Type B pancreatic cell (in vitro differentiated cells): ENCODE results near the gene ZAR1. TPM values are rescaled to one million over a fixed set of nuclear protein-coding genes. Genes with fewer than 3 reads are reported as not detected.

Source experiments
- DNase-seq: peaks from one replicate; pipeline ENCODE4 v3.0.0; 2021; ENCODE audit warnings: mixed read lengths; ENCODE audit not compliant: unreplicated experiment; ENCODE audit errors: extremely low spot score
- H3K27ac Mint-ChIP-seq: 2 replicates; pipeline ENCODE4 v1.8.0; 2021; ENCODE audit warnings: mild to moderate bottlenecking, mixed read lengths
- H3K27me3 Mint-ChIP-seq: 2 replicates; pipeline ENCODE4 v1.8.0; 2021; ENCODE audit warnings: mixed read lengths
- H3K36me3 Mint-ChIP-seq: 2 replicates; pipeline ENCODE4 v1.8.0; 2021; ENCODE audit warnings: mixed read lengths
- H3K4me1 Mint-ChIP-seq: one replicate; pipeline ENCODE4 v1.8.0; 2021; ENCODE audit warnings: mixed read lengths; ENCODE audit not compliant: unreplicated experiment
- H3K4me3 Mint-ChIP-seq: 2 replicates; pipeline ENCODE4 v1.8.0; 2021; ENCODE audit warnings: mild to moderate bottlenecking, mixed read lengths
- H3K9me3 Mint-ChIP-seq: 2 replicates; pipeline ENCODE4 v1.8.0; 2021; ENCODE audit warnings: mixed read lengths
- total RNA-seq: library from RNA; stranded (reverse); gene quantifications from 2 replicates; pipeline ENCODE4 v1.2.1, GENCODE V29; 2021; ENCODE audit warnings: low replicate concordance
- TF ChIP-seq, protein P1 (sequence below): fragments of 200-600 bp; sonication (generic); conservative IDR thresholded peaks from 2 replicates; pipeline ENCODE4 v1.5.0; 2021; ENCODE audit warnings: antibody characterized with exemption, mild to moderate bottlenecking

ZAR1 gene
- total RNA-seq, 1 donor from 2014 or later, result not detected

DNA sequence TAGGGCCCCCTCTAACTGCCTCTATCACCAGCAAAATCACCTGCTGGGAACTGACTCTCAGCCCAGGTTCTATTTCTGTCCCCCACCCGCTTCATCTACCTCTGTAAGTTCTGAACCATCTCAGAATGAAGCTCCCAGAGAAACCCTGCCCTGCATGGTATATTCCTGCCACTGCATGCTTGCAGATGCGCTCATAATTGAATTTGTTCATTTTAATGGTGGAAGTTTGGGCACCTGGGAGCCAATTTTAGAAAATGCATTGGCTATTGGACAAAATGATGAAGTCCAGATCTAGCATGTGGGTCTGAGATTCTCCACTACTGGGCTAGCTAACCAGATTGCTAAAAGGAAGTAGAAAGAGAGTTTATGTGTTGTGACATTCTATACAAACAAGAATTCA, 35.5 kb upstream of the ZAR1 start:
- Mint-ChIP-seq H3K4me3 (no peak overlapping the region), H3K27ac (no peak overlapping the region), H3K4me1 (no peaks in the 10 kb centered on the region), H3K36me3 (no peaks in the 10 kb centered on the region), H3K27me3 (no peaks in the 10 kb centered on the region), H3K9me3 (peaks cover 5% of the 10 kb centered on the region)
- DNase-seq, result no peak
- TF ChIP-seq, protein P1, sequence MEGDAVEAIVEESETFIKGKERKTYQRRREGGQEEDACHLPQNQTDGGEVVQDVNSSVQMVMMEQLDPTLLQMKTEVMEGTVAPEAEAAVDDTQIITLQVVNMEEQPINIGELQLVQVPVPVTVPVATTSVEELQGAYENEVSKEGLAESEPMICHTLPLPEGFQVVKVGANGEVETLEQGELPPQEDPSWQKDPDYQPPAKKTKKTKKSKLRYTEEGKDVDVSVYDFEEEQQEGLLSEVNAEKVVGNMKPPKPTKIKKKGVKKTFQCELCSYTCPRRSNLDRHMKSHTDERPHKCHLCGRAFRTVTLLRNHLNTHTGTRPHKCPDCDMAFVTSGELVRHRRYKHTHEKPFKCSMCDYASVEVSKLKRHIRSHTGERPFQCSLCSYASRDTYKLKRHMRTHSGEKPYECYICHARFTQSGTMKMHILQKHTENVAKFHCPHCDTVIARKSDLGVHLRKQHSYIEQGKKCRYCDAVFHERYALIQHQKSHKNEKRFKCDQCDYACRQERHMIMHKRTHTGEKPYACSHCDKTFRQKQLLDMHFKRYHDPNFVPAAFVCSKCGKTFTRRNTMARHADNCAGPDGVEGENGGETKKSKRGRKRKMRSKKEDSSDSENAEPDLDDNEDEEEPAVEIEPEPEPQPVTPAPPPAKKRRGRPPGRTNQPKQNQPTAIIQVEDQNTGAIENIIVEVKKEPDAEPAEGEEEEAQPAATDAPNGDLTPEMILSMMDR, result no peak

DNA sequence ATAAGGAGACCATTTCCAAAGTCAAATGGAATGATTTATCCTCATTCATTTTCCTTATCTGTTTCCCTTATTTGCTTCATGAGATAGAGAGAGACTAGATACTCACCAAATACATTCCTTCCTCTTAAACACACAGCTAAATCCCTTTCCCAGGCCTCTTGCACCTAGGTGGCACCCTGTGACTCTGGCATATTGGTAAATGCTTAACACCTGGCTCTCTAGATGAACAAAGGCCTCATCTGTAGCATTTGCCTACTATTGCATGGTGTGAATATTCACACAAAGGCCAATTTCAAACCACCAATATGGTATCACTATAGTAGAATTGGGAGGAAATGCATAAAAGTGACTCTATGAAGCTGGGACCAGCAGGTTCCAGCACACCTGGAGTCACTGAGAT, 29.1 kb upstream of the ZAR1 start:
- Mint-ChIP-seq H3K36me3 (no peaks in the 10 kb centered on the region), H3K4me3 (no peak overlapping the region), H3K27ac (no peak overlapping the region), H3K27me3 (no peaks in the 10 kb centered on the region), H3K4me1 (peaks cover 6% of the 10 kb centered on the region), H3K9me3 (peaks cover 5% of the 10 kb centered on the region)
- no peak for DNase-seq
- TF ChIP-seq, protein P1, result no peak

DNA sequence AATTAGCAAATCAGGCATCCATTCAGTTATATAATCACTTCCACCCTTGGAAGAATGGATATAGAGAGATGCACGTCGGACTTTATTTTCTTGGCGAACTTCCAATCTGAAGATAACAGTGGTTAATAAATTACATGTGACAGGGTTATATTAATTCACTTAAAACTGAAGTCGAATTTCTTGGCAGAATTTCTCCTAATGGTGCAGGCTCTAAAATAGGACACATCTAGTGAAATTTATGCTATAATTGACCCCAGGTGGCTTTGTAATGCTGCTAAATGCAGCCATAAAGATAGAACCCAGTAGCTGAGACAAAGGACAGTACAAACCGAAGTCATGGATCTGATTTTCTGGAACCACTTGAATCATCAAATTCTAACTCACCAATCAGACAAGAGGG, 27.7 kb upstream of the ZAR1 start:
- no peak for DNase-seq
- H3K36me3 Mint-ChIP-seq, result no peaks in the 10 kb centered on the region
- H3K27me3 Mint-ChIP-seq, result no peaks in the 10 kb centered on the region
- no peak overlapping the region for H3K27ac Mint-ChIP-seq
- H3K4me3 Mint-ChIP-seq, result no peak overlapping the region
- TF ChIP-seq, protein P1, result no peak
- peaks cover 6% of the 10 kb centered on the region for H3K4me1 Mint-ChIP-seq
- no peaks in the 10 kb centered on the region for H3K9me3 Mint-ChIP-seq

DNA sequence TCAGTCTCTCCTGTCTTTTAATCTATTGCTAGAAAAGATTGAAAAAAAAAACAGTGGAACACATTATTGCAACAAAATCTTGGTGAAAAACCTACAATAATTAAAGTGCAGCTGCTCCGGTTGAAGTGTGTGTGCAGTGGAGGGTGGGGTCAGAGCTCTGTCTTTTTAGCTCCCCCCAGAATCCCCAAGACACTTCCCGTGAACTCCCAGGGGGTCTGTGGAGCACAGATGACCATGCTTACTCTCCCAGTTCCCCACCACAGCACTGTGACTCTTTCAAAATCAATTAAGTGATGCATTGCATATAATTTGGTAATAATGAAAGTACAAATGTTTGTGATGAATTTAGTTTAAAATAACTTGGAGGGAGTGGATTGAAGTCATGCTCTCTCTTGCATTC, 22.6 kb upstream of the ZAR1 start:
- peaks cover 9% of the 10 kb centered on the region for H3K4me1 Mint-ChIP-seq
- H3K4me3 Mint-ChIP-seq, result no peak overlapping the region
- no peaks in the 10 kb centered on the region for H3K36me3 Mint-ChIP-seq
- no peak for DNase-seq
- TF ChIP-seq, protein P1, result no peak
- H3K27me3 Mint-ChIP-seq, result no peaks in the 10 kb centered on the region
- H3K9me3 Mint-ChIP-seq, result no peaks in the 10 kb centered on the region
- H3K27ac Mint-ChIP-seq, result no peak overlapping the region

DNA sequence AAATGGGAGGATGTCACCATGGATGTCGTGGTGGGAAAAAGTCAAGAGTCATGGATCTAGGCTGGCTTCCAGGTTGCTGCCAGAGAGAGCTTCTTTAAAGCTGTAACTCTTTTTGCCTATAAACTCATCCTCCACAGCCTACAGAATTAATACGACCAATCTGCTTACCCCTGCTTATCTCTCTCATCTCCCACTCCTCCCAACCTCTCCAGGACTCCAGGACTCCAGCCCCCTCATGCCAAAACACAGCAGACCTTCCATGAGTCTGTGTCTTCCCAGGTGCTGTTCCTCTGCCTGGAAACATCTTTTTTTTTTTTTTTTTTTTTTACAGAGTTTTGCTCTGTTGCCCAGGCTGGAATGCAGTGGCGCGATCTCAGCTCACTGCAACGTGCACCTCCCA, 22.2 kb upstream of the ZAR1 start:
- Mint-ChIP-seq H3K27ac (no peak overlapping the region), H3K9me3 (no peaks in the 10 kb centered on the region), H3K4me3 (no peak overlapping the region), H3K27me3 (no peaks in the 10 kb centered on the region), H3K4me1 (peaks cover 5% of the 10 kb centered on the region), H3K36me3 (no peaks in the 10 kb centered on the region)
- DNase-seq, result no peak
- TF ChIP-seq, protein P1, result no peak

DNA sequence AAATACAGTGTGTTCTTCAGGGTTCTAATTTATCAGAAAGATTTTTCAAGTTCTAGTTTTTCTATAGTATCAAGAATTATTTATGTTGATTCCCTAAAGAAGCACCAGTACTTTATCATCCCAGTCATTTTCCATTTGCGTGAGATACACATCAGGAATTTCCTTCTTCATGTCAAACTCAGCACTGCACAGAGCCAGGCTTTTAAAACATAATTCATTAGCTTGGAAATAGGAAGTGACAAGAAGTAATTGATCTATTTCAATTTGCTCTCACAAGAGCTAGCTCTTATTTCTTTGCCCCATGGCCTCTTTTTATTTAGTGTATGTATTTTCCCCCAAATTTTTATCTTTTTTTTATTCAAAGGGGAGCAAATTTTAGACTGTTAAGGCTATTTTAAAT, 19.9 kb upstream of the ZAR1 start:
- H3K4me3 Mint-ChIP-seq, result no peak overlapping the region

More for the DNA sequence above, 19.9 kb upstream of the ZAR1 start:
- Mint-ChIP-seq H3K4me1 (peaks cover 5% of the 10 kb centered on the region), H3K27ac (no peak overlapping the region), H3K9me3 (no peaks in the 10 kb centered on the region), H3K36me3 (no peaks in the 10 kb centered on the region), H3K27me3 (no peaks in the 10 kb centered on the region)
- TF ChIP-seq, protein P1, result no peak
- DNase-seq, result no peak
